GM10248 (cell line): ENCODE data around the gene ZSWIM9.

Experiments
- CTCF ChIA-PET: fragments of 300-600 bp; sonication (Branson Sonifier 250); formaldehyde crosslinking; extraction: SDS; loops from one replicate; lab custom pipeline; 2021; ENCODE audit warnings: antibody characterized with exemption; lab: Yijun Ruan, JAX
- POLR2A ChIA-PET: fragments of 350-650 bp; sonication (Branson Sonifier 250); formaldehyde crosslinking; extraction: SDS; loops from one replicate; lab custom pipeline; 2020; ENCODE audit warnings: antibody characterized with exemption; lab: Yijun Ruan, JAX
- DNase-seq: peaks from one replicate; pipeline ENCODE4 v3.0.0; 2012; ENCODE audit errors: extremely low spot score
- CTCF ChIP-seq: IDR thresholded peaks from 2 replicates; pipeline ENCODE4 v1.5.1; 2012; ENCODE audit warnings: mild to moderate bottlenecking, low read depth; ENCODE audit errors: extremely low read depth, missing control alignments, control extremely low read depth

The ZSWIM9 gene

GRCh38 chr19:48190288-48190884 is 19.9 kb downstream of the ZSWIM9 start:
- no peak for TF ChIP-seq CTCF
- peak; percentile 66 for DNase-seq
- ChIA-PET CTCF (interaction anchor here (0.9 to 1.7 kb wide), 3 partner anchors 11 to 202 kb away, joined by 3 to 7 read pairs (median 6); no protein-coding TSS in a partner anchor), POLR2A (interaction anchor here (0.8 kb wide), 1 partner anchor 21 kb away, joined by 4 read pairs; no protein-coding TSS in a partner anchor)

DNA sequence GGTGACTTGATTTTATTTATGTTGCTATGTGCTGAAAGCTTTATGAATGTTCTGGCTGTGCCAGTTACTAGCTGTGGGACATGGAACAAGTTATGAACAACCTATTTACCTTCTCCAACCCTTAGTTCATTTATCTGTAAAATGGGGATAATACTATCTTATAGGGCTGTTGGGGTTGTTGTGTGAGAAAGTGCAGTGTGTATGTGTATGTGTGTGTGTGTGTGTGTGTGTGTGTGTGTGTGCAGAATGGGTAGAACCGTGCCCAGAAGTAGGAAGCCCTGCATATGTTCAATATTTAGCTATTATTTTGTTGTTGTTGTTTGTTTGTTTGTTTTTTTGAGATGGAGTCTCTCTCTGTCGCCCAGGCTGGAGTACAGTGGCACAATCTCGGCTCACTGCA is 20.4 kb downstream of the ZSWIM9 start:
- ChIA-PET CTCF (interaction anchor here (0.9 to 1.7 kb wide), 3 partner anchors 10 to 201 kb away, joined by 3 to 7 read pairs (median 6); no protein-coding TSS in a partner anchor), POLR2A (interaction anchor here (0.6 to 0.8 kb wide), 2 partner anchors 21 to 1811 kb away, joined by 4 to 5 read pairs; no protein-coding TSS in a partner anchor)
- no peak for TF ChIP-seq CTCF
- DNase-seq = no peak

DNA sequence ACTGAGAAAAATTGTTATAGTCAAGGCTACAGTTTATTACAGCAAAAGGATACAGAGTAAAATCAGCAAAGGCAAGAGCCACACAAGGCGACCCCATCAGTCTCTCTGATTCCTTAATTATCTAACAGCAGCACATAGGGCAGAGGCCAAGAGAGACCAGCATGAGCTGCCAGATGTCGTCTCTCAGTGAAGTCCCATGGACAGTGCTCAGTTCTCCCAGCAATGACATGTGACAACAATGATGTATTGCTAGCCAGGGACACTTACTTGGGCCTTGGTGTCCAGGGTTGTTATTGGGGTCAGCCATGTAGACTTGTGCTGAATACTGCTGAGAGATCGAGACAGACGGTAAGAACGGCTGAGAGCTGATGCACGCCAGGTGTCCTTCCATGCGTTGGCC is 22.3 kb downstream of the ZSWIM9 start:
- POLR2A ChIA-PET = no interaction called here
- CTCF ChIA-PET = interaction anchor here (1.0 kb wide), 1 partner anchor 10 kb away, joined by 3 read pairs; no protein-coding TSS in a partner anchor
- DNase-seq = no peak
- no peak for TF ChIP-seq CTCF

DNA sequence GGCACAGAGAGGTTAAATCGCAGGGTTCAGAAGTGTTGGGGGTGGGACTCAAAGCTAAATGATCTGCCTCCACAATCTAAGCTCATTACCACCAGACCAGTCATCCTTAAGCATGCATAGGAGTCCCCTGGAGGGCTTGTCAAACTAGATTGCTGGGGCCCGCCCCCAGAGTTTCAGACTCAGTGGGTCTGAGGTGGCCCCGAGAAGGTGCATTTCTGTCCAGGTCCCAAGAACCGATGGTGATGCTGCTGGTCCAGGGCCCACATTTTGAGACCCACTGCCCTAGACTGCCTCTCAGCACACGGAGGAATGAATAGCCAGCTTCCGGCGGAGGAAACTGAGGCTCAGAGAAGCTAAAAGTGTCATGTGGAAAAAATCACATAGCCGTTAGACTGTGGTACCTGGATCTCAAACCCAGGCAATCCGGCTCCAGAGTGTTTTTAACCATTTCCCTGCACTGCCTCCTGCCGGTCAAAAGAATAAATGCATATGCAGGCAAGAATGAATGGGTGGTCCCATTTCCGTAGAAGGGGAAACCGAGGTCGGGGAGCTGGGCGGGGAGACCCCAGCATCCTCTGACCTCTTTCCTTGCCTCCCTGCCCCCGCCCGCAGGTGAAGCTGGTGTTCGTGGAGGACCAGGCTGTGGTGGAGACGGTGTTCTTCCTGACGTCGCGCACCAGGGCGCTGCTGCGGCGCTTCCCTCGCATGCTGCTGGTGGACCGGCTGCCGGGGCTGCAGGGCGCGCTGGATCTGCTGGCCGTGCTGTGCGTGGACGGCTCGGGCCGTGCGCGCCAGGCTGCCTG is 23.8 kb downstream of the ZSWIM9 start:
- POLR2A ChIA-PET = no interaction called here
- TF ChIP-seq CTCF = peak; percentile 54
- CTCF ChIA-PET = interaction anchor here (0.9 to 2.3 kb wide), 7 partner anchors 9 to 93 kb away, joined by 3 to 19 read pairs (median 4); partner anchors contain the start of gene PLA2G4C
- DNase-seq = peak; percentile 50

GRCh38 chr19:48194844-48195830 is 24.7 kb downstream of the ZSWIM9 start:
- DNase-seq = no peak
- TF ChIP-seq CTCF = no peak
- ChIA-PET POLR2A (no interaction called here), CTCF (interaction anchor here (1.0 to 2.3 kb wide), 5 partner anchors 9 to 94 kb away, joined by 3 to 19 read pairs (median 6); no protein-coding TSS in a partner anchor)

GRCh38 chr19:48196321-48196763 is 25.9 kb downstream of the ZSWIM9 start:
- no peak for DNase-seq
- CTCF ChIA-PET = no interaction called here
- no peak for TF ChIP-seq CTCF
- POLR2A ChIA-PET = no interaction called here
